Measurements from ENCODE around the gene CETP.

DNA sequence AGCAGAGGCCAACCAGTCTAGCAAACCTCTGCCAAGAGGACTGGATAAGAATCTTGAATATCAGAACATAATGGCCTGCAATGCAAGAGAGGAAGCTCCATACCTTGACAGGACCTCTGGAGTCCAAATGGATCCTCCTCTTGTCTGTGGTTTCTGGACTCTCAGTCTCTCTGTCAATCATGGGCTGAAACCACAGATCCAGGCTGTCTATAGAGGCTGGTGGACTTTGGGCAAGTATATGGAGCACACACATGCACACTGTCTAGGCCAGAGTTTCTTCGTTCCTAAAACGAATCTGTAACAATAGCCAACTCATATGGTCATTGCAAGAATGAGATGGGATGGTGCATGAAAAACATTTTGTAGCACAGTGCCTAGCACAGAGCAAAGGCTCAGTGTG lies 65.3 kb downstream of the CETP start:
- no peak for TF ChIP-seq POLR2A (IDR thresholded peaks at IDR 0.05)
- no peak for TF ChIP-seq CTCF (IDR thresholded peaks at IDR 0.05)

All from right lobe of liver (tissue), 4 donors.